IPS DF 19.7 (cell line): ENCODE results near the gene LFNG.

Experiments
- DNase-seq: peaks from one replicate; pipeline ENCODE4 v3.0.0-alpha.2; 2013; ENCODE audit warnings: low read depth, low spot score

The LFNG gene, protein sequence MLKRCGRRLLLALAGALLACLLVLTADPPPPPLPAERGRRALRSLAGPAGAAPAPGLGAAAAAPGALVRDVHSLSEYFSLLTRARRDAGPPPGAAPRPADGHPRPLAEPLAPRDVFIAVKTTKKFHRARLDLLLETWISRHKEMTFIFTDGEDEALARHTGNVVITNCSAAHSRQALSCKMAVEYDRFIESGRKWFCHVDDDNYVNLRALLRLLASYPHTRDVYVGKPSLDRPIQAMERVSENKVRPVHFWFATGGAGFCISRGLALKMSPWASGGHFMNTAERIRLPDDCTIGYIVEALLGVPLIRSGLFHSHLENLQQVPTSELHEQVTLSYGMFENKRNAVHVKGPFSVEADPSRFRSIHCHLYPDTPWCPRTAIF

DNA sequence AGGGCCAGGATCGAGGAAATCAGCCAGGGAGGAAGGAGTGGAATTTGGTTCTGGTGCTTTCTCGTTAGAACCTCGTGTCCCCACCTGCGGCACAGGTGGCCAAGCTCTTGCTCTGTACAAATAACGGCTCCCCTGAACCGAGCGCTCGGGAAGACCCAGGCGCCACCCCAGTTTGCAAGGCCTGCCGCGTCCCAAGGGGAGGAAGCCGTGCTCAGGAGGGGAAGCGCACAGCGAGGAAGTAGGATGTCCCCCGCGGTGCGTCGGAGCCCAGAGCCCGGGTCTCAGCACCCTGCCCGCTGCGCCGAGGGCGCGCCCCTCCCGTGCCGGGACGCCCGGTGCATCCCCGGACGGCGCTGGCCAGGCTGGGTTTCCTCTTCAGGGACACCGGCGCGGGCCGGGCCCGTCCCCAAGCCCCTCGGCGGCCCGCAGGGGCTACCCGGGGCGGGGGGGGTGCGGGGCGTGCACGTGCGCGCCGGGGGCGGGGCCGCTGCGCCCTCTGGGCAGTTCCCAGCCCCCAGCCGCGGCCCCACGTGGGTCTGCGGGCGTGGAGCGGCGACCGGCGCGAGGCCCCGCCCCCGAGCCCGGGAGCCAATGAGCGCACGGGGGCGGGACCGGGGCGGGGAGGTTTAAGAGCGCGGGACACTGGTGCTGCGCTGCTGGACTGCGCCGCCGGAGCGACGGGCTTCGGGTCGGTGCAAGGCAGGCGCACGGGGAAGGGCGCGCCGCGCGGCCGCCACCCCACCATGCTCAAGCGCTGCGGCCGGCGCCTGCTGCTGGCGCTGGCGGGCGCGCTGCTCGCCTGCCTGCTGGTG lies at the start of gene LFNG:
TSS of gene LFNG (plus strand) at position 656 of the 812 bp plus-strand sequence. CDS start at position 744, 88 bp downstream.
- DNase-seq = no peak

DNA sequence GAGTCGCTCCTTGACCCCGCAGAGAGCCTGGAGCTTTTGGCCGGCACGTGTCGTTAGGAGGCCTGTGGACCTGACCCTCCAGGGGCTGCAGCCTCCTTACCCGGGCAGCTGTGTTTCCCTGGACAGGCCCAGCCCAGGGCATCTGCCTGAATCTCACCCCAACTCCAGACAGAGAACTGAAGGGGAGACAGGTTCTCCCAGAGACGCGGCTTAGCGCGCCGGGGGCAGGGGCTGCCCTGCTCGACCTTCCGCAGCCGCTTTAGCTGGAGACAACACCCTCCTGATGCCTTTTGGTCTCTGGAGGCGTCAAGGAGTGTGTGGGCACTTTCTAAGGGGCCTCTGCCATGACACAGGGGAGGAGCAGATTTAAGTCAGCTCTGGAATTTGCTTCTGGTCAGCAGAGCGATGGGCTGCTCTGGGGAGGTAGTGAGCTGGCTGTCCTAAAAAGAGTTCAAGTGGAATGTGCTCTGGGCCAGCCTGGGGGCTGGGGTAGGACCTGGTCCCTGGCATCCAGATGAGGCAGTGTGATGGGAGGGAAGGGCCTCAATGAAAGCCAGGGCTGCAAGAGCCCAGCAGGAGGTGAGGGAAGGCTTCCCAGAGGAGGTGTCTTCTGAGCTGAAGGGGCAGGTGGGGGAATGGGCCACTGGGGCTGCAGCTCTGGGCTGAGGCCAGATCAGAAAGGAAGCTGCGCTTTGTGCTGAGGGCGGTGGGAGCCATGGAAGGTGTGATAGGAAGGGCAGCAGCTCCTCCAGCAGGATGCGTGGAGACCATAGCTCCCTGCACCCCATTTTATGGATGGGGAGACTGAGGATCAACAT lies 49.2 kb upstream of the LFNG start:
- no peak for DNase-seq

DNA sequence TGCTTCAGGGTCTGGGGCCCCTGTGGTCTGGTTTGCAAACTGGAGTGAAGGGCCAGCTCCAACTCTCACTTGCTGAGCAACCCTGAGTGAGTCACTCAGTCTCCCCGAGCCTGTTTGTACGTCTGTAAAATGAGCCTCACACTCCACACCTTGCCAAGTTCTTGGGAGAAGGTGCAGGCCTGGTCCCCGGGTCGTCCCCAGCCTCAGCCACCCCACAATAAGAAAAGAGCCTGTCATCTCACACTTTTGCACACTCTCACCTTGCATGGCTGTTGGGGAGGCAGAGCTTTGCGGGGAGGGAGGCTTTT lies 48.6 kb upstream of the LFNG start:
- DNase-seq = no peak

DNA sequence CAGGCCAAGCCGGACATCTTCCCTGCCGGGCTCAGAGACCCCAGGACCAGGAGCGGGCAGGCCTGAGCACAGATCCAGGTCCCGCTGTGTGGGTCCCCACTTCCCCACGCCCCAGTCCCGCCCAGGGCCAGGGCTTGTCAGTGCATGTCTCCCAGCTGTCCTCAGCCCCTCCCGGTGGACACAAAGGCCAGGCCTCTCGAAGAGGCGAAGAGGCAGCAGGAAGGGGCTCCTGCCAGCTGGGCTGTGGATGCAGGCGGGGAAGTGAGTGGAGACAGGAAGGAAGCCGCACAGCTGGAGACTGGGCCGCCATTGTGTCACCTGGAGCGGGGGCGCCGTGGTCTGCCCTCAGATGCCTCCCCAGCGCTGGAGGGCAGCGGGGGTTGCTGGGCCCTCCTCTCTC lies 48.2 kb upstream of the LFNG start:
- no peak for DNase-seq

DNA sequence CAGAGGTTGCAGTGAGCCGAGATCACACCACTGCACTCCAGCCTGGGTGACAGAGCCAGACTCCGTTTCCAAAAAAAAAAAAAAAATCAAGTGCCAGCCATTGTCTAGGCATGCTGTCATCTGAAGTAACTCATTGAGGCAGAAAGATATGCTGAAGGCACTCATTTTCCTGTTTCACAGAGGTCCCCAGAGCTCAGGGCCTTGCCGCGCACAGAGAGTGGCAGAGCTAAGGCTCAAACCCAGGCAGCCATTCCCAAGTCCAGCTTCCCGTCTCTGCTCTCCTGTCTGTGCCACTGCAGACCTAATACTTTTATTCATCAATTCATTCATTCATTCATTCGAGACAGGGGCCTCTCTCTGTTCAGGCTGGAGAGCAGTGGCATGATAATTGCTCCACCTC lies 46.8 kb upstream of the LFNG start:
- DNase-seq = no peak

DNA sequence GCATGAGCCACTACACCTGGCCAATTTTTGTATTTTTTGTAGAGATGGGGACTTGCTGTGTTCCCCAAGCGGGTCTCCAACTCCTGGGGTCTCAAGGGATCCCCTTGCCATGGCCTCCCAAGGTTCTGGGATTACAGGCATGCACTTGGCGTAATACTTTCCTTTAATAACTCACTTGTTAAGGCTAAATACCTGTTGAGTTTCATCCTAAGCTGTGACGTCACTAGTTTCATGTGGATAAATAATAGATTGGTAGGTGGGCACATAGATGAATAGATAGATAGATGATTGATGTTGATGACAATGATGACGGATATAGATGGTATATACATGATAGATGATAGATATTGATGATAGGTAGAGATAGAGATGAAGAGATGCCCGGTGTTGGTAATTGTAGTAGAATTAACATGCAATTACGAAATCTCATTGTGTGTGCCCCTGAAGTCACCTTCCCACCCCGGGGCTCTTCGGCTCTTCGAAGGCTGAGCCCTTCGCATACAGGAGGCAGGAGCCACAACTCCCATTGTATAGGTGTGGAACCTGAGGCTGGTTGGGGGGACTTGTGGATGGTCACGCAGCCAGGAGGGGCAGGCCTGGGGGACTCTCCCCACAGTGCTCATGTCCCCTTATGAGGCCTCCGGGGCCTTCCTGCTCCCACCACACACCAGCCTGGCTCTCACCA lies 45.9 kb upstream of the LFNG start:
- DNase-seq = no peak

DNA sequence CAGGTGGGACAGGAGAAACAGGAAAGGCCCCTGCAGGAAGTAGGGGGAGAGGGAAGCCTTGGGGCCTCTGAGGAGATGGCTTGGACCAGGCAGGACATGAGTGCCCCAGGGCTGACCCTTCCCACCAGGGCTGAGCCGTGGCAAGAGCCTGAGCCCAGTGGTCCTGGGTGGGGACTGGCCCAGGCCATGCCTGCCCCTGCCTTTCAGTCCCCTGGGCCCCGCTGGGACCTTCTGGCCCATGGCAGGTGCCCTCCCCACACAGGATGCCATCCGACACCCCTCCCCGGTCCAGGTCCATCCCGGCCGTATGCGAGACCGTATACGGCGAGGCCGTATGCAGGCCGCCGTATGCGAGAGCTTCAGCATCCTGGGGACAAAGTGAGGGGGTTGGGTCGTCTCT lies 45.4 kb upstream of the LFNG start:
- DNase-seq = no peak

DNA sequence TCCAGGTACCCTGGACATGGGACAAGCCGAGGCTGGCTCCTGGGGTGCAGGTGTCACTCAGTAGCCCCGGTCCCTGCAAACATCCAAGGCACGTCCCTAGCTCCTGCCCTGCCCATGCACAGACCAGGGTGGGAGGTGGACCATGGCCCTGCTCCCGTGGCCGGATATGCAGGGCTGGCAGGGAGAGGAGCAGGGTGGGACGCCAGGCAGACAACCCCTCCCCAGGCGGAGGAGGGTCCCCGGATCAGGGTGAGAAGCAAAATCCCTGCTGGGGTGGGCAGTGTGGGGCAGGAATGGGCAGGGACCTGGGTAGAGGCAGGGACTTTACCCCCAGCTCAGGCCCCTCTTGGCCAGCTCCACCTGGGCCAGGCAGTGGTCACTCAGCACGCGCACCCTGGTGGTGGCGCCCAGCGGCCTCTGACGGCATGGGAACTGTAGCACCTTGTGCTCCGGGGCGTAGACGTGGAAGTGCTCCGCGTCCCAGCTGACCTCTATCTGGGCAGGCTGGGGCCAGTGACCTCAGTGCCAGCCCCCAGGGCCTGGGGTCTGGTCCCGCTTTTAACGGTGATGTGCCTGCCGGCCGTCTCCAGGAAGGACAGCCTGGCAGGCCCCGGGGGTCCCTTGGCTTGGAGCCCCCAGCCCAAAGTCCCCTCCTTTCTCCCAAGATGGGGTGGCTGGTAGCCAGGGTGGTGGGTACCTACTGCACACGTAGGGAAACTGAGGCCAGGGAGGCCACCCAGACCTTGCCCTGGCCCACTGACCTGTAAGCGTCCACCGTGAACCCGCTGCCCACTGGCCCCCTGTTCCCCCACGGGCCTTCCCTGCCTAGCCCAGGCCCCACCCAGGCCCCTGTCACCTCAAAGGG lies 44.5 kb upstream of the LFNG start:
- no peak for DNase-seq

DNA sequence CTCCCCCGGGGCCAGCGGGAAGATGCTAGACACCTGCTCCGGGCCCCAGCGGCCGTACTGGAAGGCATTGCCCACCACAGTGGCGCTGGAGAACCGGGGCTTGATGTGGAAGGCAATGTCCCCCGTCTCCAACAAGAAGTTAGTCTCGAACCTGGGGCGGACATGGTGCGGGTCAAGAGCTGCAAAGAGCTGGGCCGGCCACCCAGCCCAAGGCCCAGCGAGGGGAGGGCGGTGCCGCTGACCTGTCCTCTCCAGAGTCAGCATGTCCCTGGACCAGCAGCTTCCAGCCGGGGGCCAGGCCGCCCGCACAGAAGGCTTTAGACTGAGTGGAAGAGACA lies 43.9 kb upstream of the LFNG start:
- no peak for DNase-seq

DNA sequence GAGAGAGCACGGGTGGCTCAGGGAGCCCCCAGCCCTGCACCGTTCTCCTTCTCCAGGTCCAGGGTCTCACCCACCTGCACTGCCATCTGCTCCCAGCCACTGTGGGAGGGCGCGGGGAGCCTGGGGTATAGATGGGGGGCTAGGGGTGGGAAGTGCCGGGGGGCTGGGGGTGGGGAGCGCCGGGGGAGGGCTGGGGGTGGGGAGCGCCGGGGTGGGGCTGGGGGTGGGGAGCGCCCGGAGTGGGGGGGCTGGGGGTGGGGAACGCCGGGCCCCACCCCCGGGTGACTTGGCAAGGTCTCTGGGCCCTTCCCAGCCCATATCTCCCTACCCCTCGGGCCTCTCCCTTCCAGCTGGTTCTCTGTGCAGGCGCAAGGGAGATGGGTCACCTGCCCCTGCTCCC lies 43.3 kb upstream of the LFNG start, which contains the start of gene GRIFIN:
TSS of gene GRIFIN (minus strand) at position 101 of the 400 bp plus-strand sequence. CDS start at position 86, 15 bp downstream.
- no peak for DNase-seq

DNA sequence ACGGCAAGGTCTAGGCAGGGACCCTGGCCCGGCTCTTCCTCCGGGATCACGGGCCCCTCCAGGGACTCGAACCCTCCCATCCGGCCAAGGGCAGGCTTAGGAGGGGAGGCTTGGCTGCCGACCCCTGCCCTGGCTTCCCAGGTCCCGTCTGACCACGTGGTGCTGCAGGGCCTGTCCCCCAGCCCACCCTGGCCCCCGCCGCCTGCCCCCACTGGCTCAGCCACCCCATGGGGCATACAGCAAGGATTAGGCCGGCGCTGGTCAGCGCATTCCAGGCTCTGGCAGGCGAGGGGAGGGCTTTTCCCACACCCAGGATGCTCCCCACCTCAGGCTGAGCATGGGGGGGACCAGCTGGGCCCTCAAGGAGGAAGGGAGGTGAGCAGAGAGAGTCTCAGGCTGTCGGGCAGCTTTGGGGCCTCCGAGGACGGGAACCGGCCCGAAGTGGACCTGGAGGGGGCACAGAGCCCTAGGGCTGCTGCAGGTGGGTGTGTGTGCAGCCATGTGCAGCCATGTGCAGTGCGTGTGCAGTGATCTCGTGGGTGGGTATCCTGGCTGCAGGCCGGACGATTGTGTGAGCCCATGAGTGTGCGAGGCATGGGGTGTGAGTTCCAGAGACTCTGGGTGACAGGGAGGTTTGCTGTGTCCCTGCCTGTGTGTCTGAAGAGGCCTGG lies 42.7 kb upstream of the LFNG start:
- no peak for DNase-seq

DNA sequence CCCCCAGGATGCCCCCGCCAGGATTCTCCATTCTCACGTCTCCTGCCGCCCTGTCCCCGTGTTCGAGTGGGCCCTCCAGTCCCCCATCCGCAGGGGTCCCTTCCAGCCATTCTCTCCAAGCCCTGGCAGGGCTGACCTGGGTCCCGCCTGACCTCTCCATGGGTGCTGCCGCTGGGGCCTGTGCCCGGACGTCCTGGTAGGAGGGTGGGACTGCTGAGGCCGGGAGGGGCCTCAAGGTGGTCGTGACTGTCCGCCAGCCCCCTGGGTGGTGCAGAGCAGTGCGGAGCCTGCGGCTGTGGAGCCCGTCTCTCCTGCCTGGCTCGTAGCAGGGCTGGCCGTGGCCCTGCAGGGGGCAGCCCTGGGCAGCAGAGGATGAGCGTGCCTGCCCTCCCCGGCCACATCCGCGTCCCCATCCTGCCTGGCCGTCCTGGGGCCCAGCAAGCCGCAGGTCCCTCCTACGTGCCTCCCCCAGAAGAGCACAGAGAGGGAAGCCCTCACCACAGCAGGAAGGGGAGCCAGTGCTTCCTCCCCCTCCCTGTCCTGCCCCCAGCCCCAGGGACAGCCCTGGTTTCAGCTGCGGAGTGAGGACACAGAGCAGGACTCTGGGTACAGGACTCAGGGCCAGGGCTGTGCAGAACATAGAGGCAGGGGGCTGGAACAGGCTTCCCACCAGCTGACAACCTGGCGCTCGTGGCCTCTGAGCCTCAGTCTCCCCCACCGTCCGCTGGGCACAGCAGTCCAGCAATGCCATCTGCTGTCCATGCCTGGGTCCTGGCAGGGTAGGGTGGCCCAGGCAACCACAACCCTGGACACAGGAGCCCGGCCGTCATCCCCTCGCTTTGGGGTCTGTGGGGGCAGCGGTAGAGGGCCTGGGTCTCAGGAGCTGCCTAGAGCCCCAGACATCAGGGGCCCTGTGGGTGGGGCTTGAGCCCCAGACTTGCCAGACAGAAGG lies 41.9 kb upstream of the LFNG start:
- no peak for DNase-seq

DNA sequence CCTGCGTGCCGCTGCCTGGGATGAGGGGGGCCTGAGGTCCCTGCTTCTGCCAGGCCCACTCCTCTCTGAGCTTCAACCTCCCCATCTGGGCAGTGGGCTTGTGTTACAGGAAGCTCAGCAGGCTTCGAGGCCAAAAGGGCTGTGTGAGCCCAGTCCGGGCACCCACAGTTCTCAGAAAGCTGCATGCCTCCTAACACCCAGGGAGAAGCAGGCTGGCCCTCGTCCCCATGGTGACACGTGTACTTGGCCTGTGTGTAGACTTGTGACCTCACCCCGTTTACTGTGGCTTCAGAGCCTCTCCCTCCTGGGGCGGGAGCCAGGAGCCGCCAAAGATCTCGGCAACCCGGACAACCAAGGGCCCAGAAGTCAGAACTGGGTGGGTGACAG lies 41.2 kb upstream of the LFNG start:
- DNase-seq = no peak

DNA sequence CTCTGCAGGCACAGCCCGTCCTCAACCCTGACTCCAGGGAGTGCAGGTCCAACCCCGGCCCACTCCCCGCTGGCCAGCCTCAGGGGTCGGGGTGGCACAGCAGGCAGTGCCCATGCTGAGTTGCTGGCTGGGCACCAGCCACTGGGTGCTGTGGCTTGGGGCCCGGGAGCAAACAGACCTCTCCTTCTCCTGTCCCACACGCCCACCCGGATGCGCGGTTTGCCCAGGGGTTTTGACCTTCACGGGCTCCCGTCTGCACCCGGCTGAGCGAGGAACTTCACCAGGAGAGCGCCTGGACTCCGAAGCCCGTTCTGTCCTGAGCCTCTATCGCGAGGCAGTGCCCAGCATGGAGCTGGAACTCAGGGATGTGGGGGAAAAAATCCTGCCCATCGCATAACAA lies 40.8 kb upstream of the LFNG start:
- DNase-seq = no peak

DNA sequence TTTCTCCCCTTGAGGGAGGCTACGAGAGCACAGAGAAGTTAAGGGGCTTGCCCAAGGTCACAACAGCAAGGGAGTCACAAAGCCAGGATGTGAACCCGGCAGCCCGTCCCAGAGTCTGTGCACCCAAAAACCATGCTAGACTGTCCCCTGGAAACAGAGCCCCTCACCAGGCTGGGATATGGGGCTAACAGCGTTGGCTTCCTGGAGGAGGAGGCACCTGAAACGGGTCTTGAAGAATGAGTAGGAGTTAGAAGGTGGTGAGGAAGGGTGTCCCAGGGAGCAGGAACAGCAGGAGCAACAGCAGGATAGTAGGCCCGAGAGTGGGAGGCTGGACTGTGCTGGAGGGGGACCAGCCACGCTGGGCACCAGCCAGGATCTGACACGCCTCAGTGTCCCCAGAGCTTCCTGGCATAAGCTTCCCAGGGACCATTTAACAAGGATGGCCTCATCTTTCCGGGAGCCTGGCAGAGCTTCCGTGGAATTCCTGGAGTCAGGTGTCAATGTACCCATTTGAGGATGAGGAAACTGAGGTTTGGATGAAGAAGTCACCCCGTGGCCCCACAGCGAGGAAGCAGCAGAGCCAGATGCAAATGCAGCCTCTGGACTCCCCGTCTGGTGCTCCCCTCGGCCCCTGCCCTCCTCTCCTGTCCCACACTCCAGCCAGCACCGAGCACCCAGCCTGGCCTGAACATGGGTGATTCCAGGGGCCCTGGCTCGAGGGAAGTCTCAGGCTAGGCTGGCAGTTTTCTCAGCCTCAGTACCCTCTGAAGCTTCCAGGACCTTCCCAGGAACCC lies 40.1 kb upstream of the LFNG start:
- DNase-seq = no peak

DNA sequence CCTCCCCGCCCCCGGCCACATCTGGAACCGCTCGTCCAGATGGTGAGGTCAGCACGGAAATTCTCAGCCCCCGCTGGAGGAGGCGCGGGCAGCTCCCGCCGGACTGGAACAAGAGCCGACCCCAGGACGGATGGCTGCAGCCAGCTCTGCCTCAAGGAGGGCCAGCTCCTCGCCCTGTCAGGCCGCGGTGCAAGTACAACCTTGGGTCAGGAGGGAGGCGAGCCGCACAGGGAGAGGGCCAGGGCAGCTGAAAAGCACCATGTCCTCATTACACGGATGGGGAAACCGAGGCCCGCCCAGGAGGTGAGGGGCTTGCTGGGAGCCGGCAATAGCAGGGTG lies 39.5 kb upstream of the LFNG start:
- DNase-seq = no peak

DNA sequence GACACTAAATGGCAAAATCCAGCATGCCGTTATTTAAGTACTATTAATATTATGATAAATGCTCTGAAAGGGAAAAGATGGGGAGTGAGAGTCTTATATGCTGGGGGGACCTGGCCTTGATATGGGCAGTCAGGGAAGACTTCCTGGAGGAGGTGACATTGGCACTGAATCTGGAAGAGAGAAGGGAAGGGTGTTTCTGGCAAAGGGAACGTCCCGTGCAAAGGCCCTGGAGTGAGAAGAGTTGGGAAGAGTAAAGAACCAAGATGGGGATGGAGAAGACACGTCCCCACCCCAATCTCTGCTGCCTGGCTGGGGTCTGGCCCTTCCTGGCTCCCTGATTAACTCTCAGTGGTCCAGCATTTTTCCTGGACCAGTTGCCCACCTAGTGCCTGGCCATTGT lies 38.4 kb upstream of the LFNG start:
- no peak for DNase-seq

DNA sequence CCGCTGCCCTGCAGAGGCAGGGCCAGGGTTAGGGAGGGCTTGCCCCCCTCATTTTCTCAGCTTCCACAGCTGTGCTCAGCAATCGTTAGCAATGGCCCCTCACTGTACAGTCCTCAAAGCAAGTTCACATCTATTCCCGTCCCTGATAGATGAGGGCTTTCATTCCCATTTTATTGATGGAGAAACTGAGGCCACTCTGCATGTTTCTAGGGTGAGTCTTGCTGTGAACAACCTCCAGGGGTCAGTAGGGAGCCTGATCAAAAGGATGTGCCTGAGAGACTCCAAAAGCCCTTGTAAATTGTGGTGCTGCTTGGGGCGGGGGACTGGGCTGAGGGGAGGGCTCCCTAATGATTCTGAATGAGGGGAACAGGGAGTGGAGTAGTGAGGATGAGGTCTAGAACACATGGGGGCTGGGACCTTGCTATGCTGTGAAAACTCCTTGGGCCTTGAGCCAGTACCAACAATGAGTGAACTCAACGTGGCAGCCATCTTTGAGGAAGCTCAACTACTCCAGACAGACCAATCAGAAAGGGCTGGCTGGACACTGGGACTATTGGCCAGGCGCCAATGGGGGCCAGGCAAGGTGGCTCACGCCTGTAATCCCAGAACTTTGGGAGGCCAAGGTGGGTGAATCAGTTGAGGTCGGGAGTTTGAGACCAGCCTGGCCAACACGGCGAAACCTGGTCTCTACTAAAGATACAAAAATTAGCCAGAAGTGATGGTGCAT lies 36.7 kb upstream of the LFNG start:
- no peak for DNase-seq
